HepG2 (cell line): ENCODE results near the gene TRAF4. TPM values are rescaled to one million over a fixed set of nuclear protein-coding genes. Genes with fewer than 3 reads are reported as not detected.

ENCODE experiments used
- FOSL2 ChIP-seq: sonication (generic); formaldehyde crosslinking; IDR thresholded peaks from 2 replicates; pipeline ENCODE4 v1.4.0; 2020; ENCODE audit warnings: missing genetic modification reagents
- GATA4 ChIP-seq: sonication (generic); IDR thresholded peaks from 2 replicates; pipeline ENCODE4 v1.6.1; 2016; ENCODE audit warnings: antibody characterized with exemption, low read depth, borderline replicate concordance
- HNRNPLL ChIP-seq: fragments of 200-400 bp; formaldehyde crosslinking; IDR thresholded peaks from 2 replicates; pipeline ENCODE4 v1.6.1; 2017; ENCODE audit warnings: mild to moderate bottlenecking, low read depth, low read length; ENCODE audit not compliant: poor library complexity, severe bottlenecking
- LCORL ChIP-seq, 2 experiments: fragments of 450-650 bp in 1 of 2; sonication (generic) in 1 of 2; formaldehyde crosslinking in 1 of 2; IDR thresholded peaks; 2 replicates each; pipeline versions ENCODE4 v1.5.0 to v1.6.1; 2017 to 2020; ENCODE audit warnings: antibody characterized with exemption in 1 of 2, missing genetic modification reagents in 1 of 2
- NFYB ChIP-seq: sonication (generic); formaldehyde crosslinking; IDR thresholded peaks from 2 replicates; pipeline ENCODE4 v1.4.0; 2020; ENCODE audit warnings: missing genetic modification reagents
- THYN1 ChIP-seq: sonication (generic); formaldehyde crosslinking; IDR thresholded peaks from 2 replicates; pipeline ENCODE4 v1.8.1; 2023; ENCODE audit warnings: low read depth, mild to moderate bottlenecking, moderate library complexity, missing genetic modification reagents, borderline replicate concordance
- ZNF101 ChIP-seq: sonication (generic); formaldehyde crosslinking; IDR thresholded peaks from 2 replicates; pipeline ENCODE4 v1.4.0; 2020; ENCODE audit warnings: mild to moderate bottlenecking, low read depth, missing genetic modification reagents, borderline replicate concordance
- ZNF510 ChIP-seq: sonication (generic); formaldehyde crosslinking; IDR thresholded peaks from 2 replicates; pipeline ENCODE4 v1.4.0; 2020; ENCODE audit warnings: low read depth, mild to moderate bottlenecking, missing genetic modification reagents
- ZNF674 ChIP-seq: sonication (generic); formaldehyde crosslinking; IDR thresholded peaks from 2 replicates; pipeline ENCODE4 v1.5.0; 2020; ENCODE audit warnings: low read depth, mild to moderate bottlenecking, missing genetic modification reagents
- ZNF746 ChIP-seq: sonication (generic); formaldehyde crosslinking; IDR thresholded peaks from 2 replicates; pipeline ENCODE4 v1.8.0; 2022; ENCODE audit warnings: mild to moderate bottlenecking, missing genetic modification reagents
- ZNF790 ChIP-seq: sonication (generic); formaldehyde crosslinking; IDR thresholded peaks from 2 replicates; pipeline ENCODE4 v1.8.0; 2022; ENCODE audit warnings: missing genetic modification reagents, mild to moderate bottlenecking, borderline replicate concordance
- polyA plus RNA-seq, 8 experiments: library from polyadenylated mRNA; depleted of rRNA in 3 of 8; stranded (reverse) in 7 of 8; unstranded in 1 of 8; fragments of >200 nt; fragmentation: Illumina TruSeq in 4 of 8; extraction: Trizol in 4 of 8; gene quantifications; 2 replicates each; pipeline versions ENCODE4 v1.2.1 to v1.2.3, GENCODE V29; 2011 to 2016; ENCODE audit warnings: low read depth in 4 of 8, missing spikeins in 1 of 8, mixed read lengths in 1 of 8; ENCODE audit not compliant: insufficient read depth in 1 of 8
- total RNA-seq, 5 experiments: library from RNA; depleted of rRNA; stranded (reverse); fragments of >200 nt; fragmentation: Illumina TruSeq; extraction: Trizol; gene quantifications; 2 replicates each; pipeline ENCODE4 v1.2.3, GENCODE V29; 2016; ENCODE audit warnings: low read depth in 1 of 5
- TF ChIP-seq, protein P1 (sequence below): sonication (generic); formaldehyde crosslinking; conservative IDR thresholded peaks from 2 replicates; pipeline ENCODE4 v1.4.0; 2020; ENCODE audit warnings: missing genetic modification reagents
- TF ChIP-seq, protein P2 (sequence below), 2 experiments: sonication (generic) in 1 of 2; formaldehyde crosslinking in 1 of 2; IDR thresholded peaks; 2 replicates each; pipeline versions ENCODE4 v1.4.0 to v1.6.1; 2018 to 2020; ENCODE audit warnings: missing genetic modification reagents in 2 of 2, borderline replicate concordance in 1 of 2, low read depth in 1 of 2, mild to moderate bottlenecking in 1 of 2, missing biosample characterization in 1 of 2
- TF ChIP-seq, protein P3 (sequence below): sonication (generic); formaldehyde crosslinking; IDR thresholded peaks from 2 replicates; pipeline ENCODE4 v1.5.0; 2020; ENCODE audit warnings: missing genetic modification reagents
- TF ChIP-seq, protein P4 (sequence below): sonication (generic); formaldehyde crosslinking; IDR thresholded peaks from 2 replicates; pipeline ENCODE4 v1.4.0; 2020; ENCODE audit warnings: missing genetic modification reagents

Gene TRAF4
- total and polyA plus RNA-seq, 2 of the 13 experiments (the other 11 are each of a cell fraction or from before 2014, with no cell fraction given): 86.0 to 89.9 TPM

DNA sequence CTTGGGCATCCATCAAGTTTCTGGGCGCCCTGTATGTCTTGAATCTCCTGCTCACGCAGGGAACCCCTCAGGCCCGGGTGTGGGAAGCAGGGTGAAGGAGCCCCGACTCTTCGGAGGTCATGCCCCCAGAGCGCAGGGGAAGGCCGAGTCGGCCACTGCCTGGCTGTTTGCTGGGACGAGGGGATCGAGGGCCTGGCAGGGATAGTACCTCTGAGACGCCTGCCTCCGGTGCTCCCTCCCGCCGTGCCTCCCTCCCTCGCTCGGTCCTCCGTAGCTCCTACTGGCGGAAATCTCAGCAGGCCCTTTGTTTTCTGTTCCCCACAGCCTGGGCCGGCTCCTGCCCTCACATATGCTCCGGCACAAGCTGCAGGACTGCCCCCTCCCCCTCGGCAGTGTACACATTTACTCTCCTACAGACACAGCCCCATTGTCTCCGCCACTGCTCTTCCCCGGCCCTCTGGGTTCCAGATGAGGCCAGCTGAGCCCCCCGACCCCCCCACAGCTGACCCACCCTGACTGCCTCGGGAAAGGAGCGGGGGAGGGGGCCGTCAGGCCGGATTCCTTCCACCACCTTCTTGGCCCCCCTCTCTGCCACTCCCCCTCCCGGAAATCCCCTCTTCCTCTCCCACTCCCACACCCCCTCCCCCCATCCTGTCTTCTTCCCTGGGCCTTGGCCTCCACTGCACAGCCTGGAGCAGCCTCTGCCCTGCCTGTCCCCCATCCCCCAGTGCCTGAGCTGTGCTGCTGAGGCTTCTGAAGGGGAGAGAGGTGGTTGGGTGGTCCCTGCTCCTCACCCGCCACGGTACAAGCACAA lies 1.4 kb downstream of the TRAF4 start (continued):
- TF ChIP-seq, protein P1, sequence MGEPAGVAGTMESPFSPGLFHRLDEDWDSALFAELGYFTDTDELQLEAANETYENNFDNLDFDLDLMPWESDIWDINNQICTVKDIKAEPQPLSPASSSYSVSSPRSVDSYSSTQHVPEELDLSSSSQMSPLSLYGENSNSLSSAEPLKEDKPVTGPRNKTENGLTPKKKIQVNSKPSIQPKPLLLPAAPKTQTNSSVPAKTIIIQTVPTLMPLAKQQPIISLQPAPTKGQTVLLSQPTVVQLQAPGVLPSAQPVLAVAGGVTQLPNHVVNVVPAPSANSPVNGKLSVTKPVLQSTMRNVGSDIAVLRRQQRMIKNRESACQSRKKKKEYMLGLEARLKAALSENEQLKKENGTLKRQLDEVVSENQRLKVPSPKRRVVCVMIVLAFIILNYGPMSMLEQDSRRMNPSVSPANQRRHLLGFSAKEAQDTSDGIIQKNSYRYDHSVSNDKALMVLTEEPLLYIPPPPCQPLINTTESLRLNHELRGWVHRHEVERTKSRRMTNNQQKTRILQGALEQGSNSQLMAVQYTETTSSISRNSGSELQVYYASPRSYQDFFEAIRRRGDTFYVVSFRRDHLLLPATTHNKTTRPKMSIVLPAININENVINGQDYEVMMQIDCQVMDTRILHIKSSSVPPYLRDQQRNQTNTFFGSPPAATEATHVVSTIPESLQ (CRISPR knock-in tag): no peak
- TF ChIP-seq ZNF510 (no peak), THYN1 (CRISPR knock-in tag) (no peak), ZNF101 (no peak), LCORL (IDR thresholded peaks at IDR 0.05) (no peak), LCORL (CRISPR knock-in tag; IDR thresholded peaks at IDR 0.05) (peak; percentile 52; the same call in 1 of the 2 replicates), ZNF674 (CRISPR knock-in tag) (no peak), ZNF746 (CRISPR knock-in tag) (peak; percentile 68), GATA4 (peak; percentile 49; the same call in 1 of the 2 replicates), FOSL2 (peak; percentile 45; the same call in 1 of the 2 replicates), HNRNPLL (peak; percentile 56), NFYB (CRISPR knock-in tag) (no peak), ZNF790 (CRISPR knock-in tag) (no peak)
- TF ChIP-seq, protein P2, sequence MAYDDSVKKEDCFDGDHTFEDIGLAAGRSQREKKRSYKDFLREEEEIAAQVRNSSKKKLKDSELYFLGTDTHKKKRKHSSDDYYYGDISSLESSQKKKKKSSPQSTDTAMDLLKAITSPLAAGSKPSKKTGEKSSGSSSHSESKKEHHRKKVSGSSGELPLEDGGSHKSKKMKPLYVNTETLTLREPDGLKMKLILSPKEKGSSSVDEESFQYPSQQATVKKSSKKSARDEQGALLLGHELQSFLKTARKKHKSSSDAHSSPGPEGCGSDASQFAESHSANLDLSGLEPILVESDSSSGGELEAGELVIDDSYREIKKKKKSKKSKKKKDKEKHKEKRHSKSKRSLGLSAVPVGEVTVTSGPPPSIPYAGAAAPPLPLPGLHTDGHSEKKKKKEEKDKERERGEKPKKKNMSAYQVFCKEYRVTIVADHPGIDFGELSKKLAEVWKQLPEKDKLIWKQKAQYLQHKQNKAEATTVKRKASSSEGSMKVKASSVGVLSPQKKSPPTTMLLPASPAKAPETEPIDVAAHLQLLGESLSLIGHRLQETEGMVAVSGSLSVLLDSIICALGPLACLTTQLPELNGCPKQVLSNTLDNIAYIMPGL (CRISPR knock-in tag; IDR thresholded peaks at IDR 0.05; ENCODE audit: borderline replicate concordance in 1 of 2, low read depth in 1 of 2): peak; percentile 65 to 70
- TF ChIP-seq, protein P3, sequence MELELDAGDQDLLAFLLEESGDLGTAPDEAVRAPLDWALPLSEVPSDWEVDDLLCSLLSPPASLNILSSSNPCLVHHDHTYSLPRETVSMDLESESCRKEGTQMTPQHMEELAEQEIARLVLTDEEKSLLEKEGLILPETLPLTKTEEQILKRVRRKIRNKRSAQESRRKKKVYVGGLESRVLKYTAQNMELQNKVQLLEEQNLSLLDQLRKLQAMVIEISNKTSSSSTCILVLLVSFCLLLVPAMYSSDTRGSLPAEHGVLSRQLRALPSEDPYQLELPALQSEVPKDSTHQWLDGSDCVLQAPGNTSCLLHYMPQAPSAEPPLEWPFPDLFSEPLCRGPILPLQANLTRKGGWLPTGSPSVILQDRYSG (CRISPR knock-in tag): no peak
- TF ChIP-seq, protein P4, sequence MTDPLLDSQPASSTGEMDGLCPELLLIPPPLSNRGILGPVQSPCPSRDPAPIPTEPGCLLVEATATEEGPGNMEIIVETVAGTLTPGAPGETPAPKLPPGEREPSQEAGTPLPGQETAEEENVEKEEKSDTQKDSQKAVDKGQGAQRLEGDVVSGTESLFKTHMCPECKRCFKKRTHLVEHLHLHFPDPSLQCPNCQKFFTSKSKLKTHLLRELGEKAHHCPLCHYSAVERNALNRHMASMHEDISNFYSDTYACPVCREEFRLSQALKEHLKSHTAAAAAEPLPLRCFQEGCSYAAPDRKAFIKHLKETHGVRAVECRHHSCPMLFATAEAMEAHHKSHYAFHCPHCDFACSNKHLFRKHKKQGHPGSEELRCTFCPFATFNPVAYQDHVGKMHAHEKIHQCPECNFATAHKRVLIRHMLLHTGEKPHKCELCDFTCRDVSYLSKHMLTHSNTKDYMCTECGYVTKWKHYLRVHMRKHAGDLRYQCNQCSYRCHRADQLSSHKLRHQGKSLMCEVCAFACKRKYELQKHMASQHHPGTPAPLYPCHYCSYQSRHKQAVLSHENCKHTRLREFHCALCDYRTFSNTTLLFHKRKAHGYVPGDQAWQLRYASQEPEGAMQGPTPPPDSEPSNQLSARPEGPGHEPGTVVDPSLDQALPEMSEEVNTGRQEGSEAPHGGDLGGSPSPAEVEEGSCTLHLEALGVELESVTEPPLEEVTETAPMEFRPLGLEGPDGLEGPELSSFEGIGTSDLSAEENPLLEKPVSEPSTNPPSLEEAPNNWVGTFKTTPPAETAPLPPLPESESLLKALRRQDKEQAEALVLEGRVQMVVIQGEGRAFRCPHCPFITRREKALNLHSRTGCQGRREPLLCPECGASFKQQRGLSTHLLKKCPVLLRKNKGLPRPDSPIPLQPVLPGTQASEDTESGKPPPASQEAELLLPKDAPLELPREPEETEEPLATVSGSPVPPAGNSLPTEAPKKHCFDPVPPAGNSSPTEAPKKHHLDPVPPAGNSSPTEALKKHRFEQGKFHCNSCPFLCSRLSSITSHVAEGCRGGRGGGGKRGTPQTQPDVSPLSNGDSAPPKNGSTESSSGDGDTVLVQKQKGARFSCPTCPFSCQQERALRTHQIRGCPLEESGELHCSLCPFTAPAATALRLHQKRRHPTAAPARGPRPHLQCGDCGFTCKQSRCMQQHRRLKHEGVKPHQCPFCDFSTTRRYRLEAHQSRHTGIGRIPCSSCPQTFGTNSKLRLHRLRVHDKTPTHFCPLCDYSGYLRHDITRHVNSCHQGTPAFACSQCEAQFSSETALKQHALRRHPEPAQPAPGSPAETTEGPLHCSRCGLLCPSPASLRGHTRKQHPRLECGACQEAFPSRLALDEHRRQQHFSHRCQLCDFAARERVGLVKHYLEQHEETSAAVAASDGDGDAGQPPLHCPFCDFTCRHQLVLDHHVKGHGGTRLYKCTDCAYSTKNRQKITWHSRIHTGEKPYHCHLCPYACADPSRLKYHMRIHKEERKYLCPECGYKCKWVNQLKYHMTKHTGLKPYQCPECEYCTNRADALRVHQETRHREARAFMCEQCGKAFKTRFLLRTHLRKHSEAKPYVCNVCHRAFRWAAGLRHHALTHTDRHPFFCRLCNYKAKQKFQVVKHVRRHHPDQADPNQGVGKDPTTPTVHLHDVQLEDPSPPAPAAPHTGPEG (CRISPR knock-in tag): no peak
